ENCODE results near the gene METAP2. TPM values are rescaled to one million over a fixed set of nuclear protein-coding genes. Genes with fewer than 3 reads are reported as not detected.

The METAP2 gene
- total RNA-seq, 1 experiment from 2014 or later, result 86.1 TPM

GRCh38 chr12:95543305-95543704 is 69.4 kb downstream of the METAP2 start:
- POLR2A ChIA-PET, result no interaction called here
- ATAC-seq, result no peak
- H3K4me1 ChIP-seq (ENCODE audit: control insufficient read depth, insufficient read depth, low read length), result no peaks in the 10 kb centered on the region
- TF ChIP-seq TCF7L2 (IDR thresholded peaks at IDR 0.05; ENCODE audit: low read depth, low read length), result no peak
- no peak for TF ChIP-seq POLR2AphosphoS5 (IDR thresholded peaks at IDR 0.05; ENCODE audit: low read depth, low read length)
- TF ChIP-seq, protein P1, sequence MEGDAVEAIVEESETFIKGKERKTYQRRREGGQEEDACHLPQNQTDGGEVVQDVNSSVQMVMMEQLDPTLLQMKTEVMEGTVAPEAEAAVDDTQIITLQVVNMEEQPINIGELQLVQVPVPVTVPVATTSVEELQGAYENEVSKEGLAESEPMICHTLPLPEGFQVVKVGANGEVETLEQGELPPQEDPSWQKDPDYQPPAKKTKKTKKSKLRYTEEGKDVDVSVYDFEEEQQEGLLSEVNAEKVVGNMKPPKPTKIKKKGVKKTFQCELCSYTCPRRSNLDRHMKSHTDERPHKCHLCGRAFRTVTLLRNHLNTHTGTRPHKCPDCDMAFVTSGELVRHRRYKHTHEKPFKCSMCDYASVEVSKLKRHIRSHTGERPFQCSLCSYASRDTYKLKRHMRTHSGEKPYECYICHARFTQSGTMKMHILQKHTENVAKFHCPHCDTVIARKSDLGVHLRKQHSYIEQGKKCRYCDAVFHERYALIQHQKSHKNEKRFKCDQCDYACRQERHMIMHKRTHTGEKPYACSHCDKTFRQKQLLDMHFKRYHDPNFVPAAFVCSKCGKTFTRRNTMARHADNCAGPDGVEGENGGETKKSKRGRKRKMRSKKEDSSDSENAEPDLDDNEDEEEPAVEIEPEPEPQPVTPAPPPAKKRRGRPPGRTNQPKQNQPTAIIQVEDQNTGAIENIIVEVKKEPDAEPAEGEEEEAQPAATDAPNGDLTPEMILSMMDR (IDR thresholded peaks at IDR 0.05), result no peak
- TF ChIP-seq, protein P2, sequence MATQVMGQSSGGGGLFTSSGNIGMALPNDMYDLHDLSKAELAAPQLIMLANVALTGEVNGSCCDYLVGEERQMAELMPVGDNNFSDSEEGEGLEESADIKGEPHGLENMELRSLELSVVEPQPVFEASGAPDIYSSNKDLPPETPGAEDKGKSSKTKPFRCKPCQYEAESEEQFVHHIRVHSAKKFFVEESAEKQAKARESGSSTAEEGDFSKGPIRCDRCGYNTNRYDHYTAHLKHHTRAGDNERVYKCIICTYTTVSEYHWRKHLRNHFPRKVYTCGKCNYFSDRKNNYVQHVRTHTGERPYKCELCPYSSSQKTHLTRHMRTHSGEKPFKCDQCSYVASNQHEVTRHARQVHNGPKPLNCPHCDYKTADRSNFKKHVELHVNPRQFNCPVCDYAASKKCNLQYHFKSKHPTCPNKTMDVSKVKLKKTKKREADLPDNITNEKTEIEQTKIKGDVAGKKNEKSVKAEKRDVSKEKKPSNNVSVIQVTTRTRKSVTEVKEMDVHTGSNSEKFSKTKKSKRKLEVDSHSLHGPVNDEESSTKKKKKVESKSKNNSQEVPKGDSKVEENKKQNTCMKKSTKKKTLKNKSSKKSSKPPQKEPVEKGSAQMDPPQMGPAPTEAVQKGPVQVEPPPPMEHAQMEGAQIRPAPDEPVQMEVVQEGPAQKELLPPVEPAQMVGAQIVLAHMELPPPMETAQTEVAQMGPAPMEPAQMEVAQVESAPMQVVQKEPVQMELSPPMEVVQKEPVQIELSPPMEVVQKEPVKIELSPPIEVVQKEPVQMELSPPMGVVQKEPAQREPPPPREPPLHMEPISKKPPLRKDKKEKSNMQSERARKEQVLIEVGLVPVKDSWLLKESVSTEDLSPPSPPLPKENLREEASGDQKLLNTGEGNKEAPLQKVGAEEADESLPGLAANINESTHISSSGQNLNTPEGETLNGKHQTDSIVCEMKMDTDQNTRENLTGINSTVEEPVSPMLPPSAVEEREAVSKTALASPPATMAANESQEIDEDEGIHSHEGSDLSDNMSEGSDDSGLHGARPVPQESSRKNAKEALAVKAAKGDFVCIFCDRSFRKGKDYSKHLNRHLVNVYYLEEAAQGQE (IDR thresholded peaks at IDR 0.05; ENCODE audit: insufficient read depth in 1 of 2, low read depth in 2 of 2, low read length in 1 of 2), result no peak
- no peak for TF ChIP-seq SIN3A (IDR thresholded peaks at IDR 0.05; ENCODE audit: borderline replicate concordance, insufficient read depth, low read depth, low read length)
- CTCF ChIA-PET, result no interaction called here
- in situ Hi-C loops (cut with HindIII; ENCODE audit: low pct_unique_long_range_greater_than_20kb, low sequenced_read_pairs) (no loop called here), intact Hi-C loops (cut with micrococcal nuclease; ENCODE audit: unreplicated experiment) (no loop called here)
- no peak for DNase-seq (ENCODE audit: low read depth, low spot score)
- no TSS peak for BruUV-seq (replicated peaks)
- peaks cover 12% of the 10 kb centered on the region; the same call in 1 of the 2 replicates for H3K27me3 ChIP-seq (ENCODE audit: control insufficient read depth, insufficient read depth, low read length)
- no peaks in the 10 kb centered on the region for H3K36me3 ChIP-seq (ENCODE audit: control insufficient read depth, insufficient read depth, low read length)
- H3K27ac ChIP-seq (ENCODE audit: low read length), result no peak overlapping the region
- H3K9me3 ChIP-seq (ENCODE audit: control insufficient read depth, insufficient read depth, low read depth, low read length), result no peaks in the 10 kb centered on the region
- H3K4me3 ChIP-seq (ENCODE audit: low read depth in 2 of 2, low read length in 2 of 2), result no peak overlapping the region

GRCh38 chr12:95544756-95545155 is 70.8 kb downstream of the METAP2 start:
- no peak overlapping the region for H3K4me3 ChIP-seq (ENCODE audit: low read depth in 2 of 2, low read length in 2 of 2)
- ATAC-seq, result no peak
- H3K4me1 ChIP-seq (ENCODE audit: control insufficient read depth, insufficient read depth, low read length), result no peaks in the 10 kb centered on the region
- peaks cover 12% of the 10 kb centered on the region; the same call in 1 of the 2 replicates for H3K27me3 ChIP-seq (ENCODE audit: control insufficient read depth, insufficient read depth, low read length)
- H3K27ac ChIP-seq (ENCODE audit: low read length), result no peak overlapping the region
- ChIA-PET CTCF (no interaction called here), POLR2A (interaction anchor here (0.7 kb wide), 1 partner anchor 421 kb away, joined by 3 read pairs; no protein-coding TSS in a partner anchor)
- no TSS peak for BruUV-seq (replicated peaks)
- DNase-seq (ENCODE audit: low read depth, low spot score), result no peak
- H3K36me3 ChIP-seq (ENCODE audit: control insufficient read depth, insufficient read depth, low read length), result no peaks in the 10 kb centered on the region
- intact Hi-C loops (cut with micrococcal nuclease; ENCODE audit: unreplicated experiment), result no loop called here
- peaks cover 6% of the 10 kb centered on the region; the same call in 1 of the 2 replicates for H3K9me3 ChIP-seq (ENCODE audit: control insufficient read depth, insufficient read depth, low read depth, low read length)
- TF ChIP-seq POLR2AphosphoS5 (IDR thresholded peaks at IDR 0.05; ENCODE audit: low read depth, low read length) (no peak), TCF7L2 (IDR thresholded peaks at IDR 0.05; ENCODE audit: low read depth, low read length) (no peak), SIN3A (IDR thresholded peaks at IDR 0.05; ENCODE audit: borderline replicate concordance, insufficient read depth, low read depth, low read length) (no peak)
- TF ChIP-seq, protein P2 (IDR thresholded peaks at IDR 0.05; ENCODE audit: insufficient read depth in 1 of 2, low read depth in 2 of 2, low read length in 1 of 2), result no peak
- TF ChIP-seq, protein P1 (IDR thresholded peaks at IDR 0.05), result no peak
- in situ Hi-C loops (cut with HindIII; ENCODE audit: low pct_unique_long_range_greater_than_20kb, low sequenced_read_pairs), result no loop called here

Measured in Panc1 (cell line).